ENCODE data around the gene LIF. TPM values are rescaled to one million over a fixed set of nuclear protein-coding genes. Genes with fewer than 3 reads are reported as not detected.

LIF gene
- total and polyA plus RNA-seq, 5 experiments from 2014 or later = not detected

DNA sequence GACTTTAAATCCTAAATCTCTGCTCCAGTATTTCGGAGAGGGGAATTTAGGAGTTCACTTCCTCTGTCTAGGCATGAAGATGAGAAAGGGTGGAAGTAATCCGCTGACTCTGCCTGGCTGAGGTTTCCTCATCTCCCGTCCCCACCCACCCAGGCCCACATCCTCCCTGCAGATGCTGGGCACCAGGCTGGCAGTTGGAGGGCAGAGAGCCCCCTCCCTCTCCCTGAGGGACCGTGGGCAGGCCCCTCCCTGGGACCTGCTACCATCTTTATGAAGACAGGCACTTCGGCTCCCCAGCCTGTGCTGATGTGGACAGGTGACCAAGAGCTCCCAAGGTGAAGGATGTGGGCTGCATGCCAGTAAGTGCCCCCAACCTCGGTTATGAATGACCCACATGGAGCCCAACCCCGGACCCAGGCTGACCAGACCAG, 36.1 kb upstream of the LIF start:
- Mint-ChIP-seq H3K36me3 (peaks cover 0 to 11% (median 6%) of the 10 kb centered on the region in 3 donors), H3K27ac (no peak overlapping the region), H3K4me1 (peaks cover 10 to 41% (median 39%) of the 10 kb centered on the region in 4 donors), H3K9me3 (no peaks in the 10 kb centered on the region), H3K4me3 (peak overlapping the region in 1 of 10 donors; percentile 4), H3K27me3 (no peaks in the 10 kb centered on the region)
- no peak for ATAC-seq
- POLR2A ChIA-PET = interaction anchor here (1.3 to 2.3 kb wide), 2 partner anchors 19 to 20 kb away, joined by 3 to 15 read pairs; no protein-coding TSS in a partner anchor
- no peak for DNase-seq

DNA sequence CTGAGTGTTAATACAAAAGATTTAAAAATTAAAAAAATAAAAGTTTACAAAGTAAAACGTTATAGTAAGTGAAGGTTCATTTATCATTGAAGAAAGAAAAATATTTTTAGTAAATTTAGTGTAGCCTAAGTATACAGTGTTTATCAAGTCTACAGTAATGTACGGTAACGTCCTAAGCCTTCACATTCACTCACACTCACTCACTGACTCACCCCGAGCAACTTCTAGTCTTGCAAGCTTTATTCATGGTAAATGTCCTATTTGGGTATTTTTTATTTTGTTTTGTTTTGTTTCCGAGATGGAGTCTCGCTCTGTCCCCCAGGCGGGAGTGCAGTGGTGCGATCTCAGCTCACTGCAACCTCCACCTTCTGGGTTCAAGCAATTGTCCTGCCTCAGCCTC, 33.9 kb upstream of the LIF start:
- no peak overlapping the region for H3K4me3 Mint-ChIP-seq
- peaks cover 0 to 2% (median 0%) of the 10 kb centered on the region in 5 donors for H3K27me3 Mint-ChIP-seq
- H3K27ac Mint-ChIP-seq = peak overlapping the region in 1 of 10 donors; percentile 60
- POLR2A ChIA-PET = interaction anchor here (0.9 kb wide), 1 partner anchor 16 kb away, joined by 4 read pairs; no protein-coding TSS in a partner anchor
- peaks cover 0 to 11% (median 3%) of the 10 kb centered on the region in 3 donors for H3K36me3 Mint-ChIP-seq
- no peaks in the 10 kb centered on the region for H3K9me3 Mint-ChIP-seq
- ATAC-seq (no peak), DNase-seq (no peak)
- H3K4me1 Mint-ChIP-seq = peaks cover 18 to 47% (median 45%) of the 10 kb centered on the region in 4 donors

DNA sequence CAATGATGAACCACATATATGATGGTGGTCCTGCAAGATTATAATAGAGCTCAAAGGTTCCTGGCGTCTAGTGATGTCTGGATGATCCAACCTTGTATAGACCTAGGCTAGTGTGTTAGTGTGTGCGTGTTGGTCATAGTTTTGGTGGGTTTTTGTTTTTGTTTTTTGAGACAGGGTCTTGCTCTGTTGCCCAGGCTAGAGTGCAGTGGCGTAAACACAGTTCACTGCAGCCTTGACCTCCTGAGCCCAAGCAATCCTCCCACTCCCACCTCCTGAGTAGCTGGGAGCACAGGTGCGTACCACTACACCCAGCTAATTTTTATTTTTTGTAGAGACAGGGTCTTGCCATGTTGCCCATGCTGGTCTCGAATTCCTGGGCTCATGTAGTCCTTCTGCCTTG, 33.4 kb upstream of the LIF start:
- ATAC-seq (no peak), DNase-seq (no peak)
- H3K4me3 Mint-ChIP-seq = no peak overlapping the region
- peaks cover 21 to 51% (median 49%) of the 10 kb centered on the region in 4 donors for H3K4me1 Mint-ChIP-seq
- H3K36me3 Mint-ChIP-seq = peaks cover 0 to 7% (median 3%) of the 10 kb centered on the region in 3 donors
- H3K9me3 Mint-ChIP-seq = no peaks in the 10 kb centered on the region
- peaks cover 0 to 2% (median 0%) of the 10 kb centered on the region in 5 donors for H3K27me3 Mint-ChIP-seq
- no peak overlapping the region for H3K27ac Mint-ChIP-seq
- POLR2A ChIA-PET = interaction anchor here (0.6 to 0.9 kb wide), 2 partner anchors 10 to 15 kb away, joined by 3 to 4 read pairs; no protein-coding TSS in a partner anchor

DNA sequence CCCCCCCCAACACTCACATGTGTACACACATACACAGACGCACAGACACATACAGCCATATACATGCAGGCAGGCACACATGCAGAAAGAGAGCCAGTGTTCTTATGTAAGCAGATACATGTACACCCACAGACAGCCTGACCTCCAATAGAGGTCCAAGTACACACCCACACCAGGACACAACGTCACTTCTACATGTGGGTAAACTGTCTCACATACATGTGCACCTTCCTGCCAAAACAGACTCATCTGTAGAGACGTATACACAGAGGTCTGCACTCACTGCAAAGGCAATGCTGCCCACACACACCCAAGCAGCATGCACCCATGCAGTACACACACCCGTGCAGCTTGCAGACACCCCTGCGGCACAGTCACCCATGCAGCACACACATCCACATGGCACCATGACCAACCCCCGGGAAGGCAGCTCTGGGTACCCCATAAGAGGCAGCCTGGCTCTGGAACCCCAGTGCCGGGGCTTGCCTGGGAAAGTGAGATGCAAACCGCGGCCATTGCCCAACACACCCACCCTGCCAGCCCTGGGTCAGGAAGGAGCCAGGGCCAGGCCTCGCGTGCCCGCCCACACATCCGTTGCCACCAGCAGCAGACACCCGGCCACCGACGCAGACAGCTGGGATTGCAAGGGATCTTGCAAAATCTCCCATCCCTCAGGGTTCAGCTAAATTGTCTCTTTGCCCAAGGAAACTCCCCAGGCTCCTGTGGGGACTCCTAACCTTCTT, 32.7 kb upstream of the LIF start:
- Mint-ChIP-seq H3K36me3 (peaks cover 0 to 1% (median 0%) of the 10 kb centered on the region in 3 donors), H3K9me3 (no peaks in the 10 kb centered on the region), H3K4me3 (peak overlapping the region in 1 of 10 donors; percentile 36), H3K27ac (peak overlapping the region in 3 of 10 donors; percentile 10 to 53 (median 27)), H3K27me3 (peaks cover 0 to 2% (median 0%) of the 10 kb centered on the region in 5 donors), H3K4me1 (peaks cover 24 to 57% (median 51%) of the 10 kb centered on the region in 4 donors)
- POLR2A ChIA-PET = no interaction called here
- DNase-seq (no peak), ATAC-seq (no peak)

DNA sequence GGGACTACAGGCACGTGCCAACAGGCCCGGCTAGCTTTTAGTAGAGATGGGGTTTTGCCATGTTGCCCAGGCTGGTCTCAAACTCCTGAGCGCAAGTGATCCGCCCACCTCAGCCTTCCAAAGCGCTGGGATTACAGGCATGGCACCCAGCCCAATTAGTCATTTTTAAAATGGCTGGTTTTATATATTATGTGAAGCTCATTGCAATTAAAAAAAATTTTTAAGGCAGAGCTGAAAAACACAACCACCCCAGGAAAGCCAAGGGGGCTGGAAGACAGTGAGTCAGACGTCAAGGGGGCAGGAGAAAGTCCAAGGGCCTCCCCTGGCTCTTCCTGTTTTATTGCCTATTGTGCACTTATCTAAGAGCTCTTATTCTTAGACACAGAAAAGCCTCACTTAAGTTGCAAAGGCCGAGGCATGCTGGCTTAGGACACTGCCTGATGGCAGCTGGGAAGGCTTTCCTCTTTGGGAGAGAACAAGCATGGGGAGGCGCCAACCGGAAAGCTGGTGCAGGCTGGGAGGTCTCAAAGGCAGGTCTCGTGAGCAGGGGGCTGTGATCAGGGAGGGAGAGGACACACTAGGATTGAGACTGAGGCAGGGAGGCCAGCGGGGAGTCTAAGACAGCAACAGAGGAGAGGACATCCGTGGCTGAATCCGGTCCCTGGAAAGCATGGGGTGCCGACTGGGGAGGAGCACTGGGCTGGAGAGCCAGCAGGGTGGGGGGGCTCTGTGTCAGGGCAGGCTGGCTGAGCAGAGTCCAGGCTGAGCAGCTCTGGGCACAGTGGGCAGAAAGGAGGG, 31.2 kb upstream of the LIF start:
- Mint-ChIP-seq H3K27ac (peak overlapping the region in 3 of 10 donors; percentile 34 to 81 (median 80)), H3K4me3 (no peak overlapping the region), H3K36me3 (peaks cover 0 to 2% (median 0%) of the 10 kb centered on the region in 3 donors), H3K9me3 (no peaks in the 10 kb centered on the region), H3K27me3 (peaks cover 0 to 2% (median 0%) of the 10 kb centered on the region in 5 donors), H3K4me1 (peaks cover 26 to 63% (median 58%) of the 10 kb centered on the region in 4 donors)
- DNase-seq (no peak), ATAC-seq (no peak)
- POLR2A ChIA-PET = interaction anchor here (0.7 to 1.0 kb wide), 3 partner anchors 11 to 66 kb away, joined by 3 to 5 read pairs (median 3); partner anchors contain the start of gene CASTOR1

DNA sequence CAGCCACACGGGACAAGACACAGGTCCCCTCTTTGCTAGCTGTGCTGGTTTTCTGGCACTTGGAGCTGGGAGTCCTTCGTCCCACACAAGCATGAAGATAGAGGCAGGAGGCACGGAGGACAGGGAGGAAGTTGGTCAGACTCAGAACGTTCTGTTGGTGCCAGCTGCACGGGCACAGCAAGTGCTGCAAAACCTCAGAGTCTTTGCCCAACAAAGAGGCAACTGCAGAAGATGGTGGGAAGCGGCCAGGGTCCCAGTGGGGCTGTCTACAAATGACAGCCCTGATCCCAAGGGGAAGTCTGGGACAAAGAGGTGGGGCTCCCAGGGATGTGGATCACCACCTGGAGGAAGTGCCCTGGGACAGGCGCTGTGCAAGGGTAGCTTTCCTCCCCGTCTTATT, 29.5 kb upstream of the LIF start:
- Mint-ChIP-seq H3K9me3 (no peaks in the 10 kb centered on the region), H3K27me3 (peaks cover 0 to 2% (median 0%) of the 10 kb centered on the region in 5 donors), H3K4me1 (peaks cover 30 to 64% (median 62%) of the 10 kb centered on the region in 4 donors), H3K27ac (peak overlapping the region; percentile 7 to 90 (median 82)), H3K36me3 (peaks cover 0 to 2% (median 0%) of the 10 kb centered on the region in 3 donors), H3K4me3 (peak overlapping the region; percentile 57 to 84 (median 68))
- ATAC-seq (peak; percentile 46 to 50), DNase-seq (no peak)
- POLR2A ChIA-PET = interaction anchor here (0.9 to 1.1 kb wide), 3 partner anchors 9 to 121 kb away, joined by 3 read pairs; partner anchors contain the start of gene SEC14L2

DNA sequence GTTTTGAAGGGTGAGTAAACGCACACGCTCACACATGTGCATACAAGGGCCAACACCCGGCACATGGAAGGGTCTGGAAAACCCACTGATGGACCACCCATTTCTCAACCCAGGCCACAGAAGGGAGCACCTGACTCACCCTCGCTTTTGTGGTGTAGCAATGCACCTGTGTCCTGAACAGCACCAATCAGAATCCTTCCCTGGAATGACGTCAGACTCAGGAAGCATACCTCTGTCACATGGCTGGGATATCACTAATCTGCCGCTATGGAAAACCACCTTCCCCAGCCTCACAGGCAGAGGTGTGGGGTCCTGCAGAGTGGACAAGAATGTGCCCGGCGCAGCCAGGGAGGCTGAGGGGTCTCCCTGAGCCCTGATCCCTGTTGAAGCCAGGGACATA, 29.1 kb upstream of the LIF start:
- peaks cover 31 to 64% (median 63%) of the 10 kb centered on the region in 4 donors for H3K4me1 Mint-ChIP-seq
- ATAC-seq = peak; percentile 75 to 85
- peaks cover 0 to 3% (median 0%) of the 10 kb centered on the region in 3 donors for H3K36me3 Mint-ChIP-seq
- peak overlapping the region; percentile 57 to 84 (median 68) for H3K4me3 Mint-ChIP-seq
- DNase-seq = peak in 1 of 10 donors; percentile 27
- peak overlapping the region in 9 of 10 donors; percentile 52 to 90 (median 85) for H3K27ac Mint-ChIP-seq
- POLR2A ChIA-PET = interaction anchor here (0.5 to 1.1 kb wide), 4 partner anchors 8 to 650 kb away, joined by 3 read pairs; partner anchors contain the start of genes CASTOR1 and SEC14L2
- peaks cover 0 to 2% (median 0%) of the 10 kb centered on the region in 5 donors for H3K27me3 Mint-ChIP-seq
- no peaks in the 10 kb centered on the region for H3K9me3 Mint-ChIP-seq

DNA sequence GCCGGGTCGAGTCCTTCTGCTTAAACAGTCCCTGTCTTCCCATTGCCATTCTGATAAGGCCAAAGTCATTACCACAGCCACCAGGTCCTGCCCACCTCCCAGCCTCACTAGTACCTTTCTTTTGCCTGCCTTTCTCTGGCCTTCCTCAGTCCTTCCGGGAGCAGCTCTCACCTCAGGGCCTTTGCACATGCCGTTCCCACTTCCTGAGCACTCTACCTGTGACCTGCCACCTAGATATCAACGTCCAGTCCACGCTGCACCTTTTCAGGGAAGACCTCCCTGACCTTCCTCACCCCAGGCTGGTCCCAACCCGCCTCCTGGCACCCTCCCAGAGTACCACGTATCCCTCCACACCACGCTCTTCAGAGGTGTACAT, 27.9 kb upstream of the LIF start:
- Mint-ChIP-seq H3K9me3 (no peaks in the 10 kb centered on the region), H3K27ac (peak overlapping the region in 9 of 10 donors; percentile 19 to 91 (median 64)), H3K36me3 (peaks cover 0 to 9% (median 0%) of the 10 kb centered on the region in 3 donors), H3K27me3 (peaks cover 0 to 2% (median 0%) of the 10 kb centered on the region in 5 donors), H3K4me1 (peaks cover 29 to 65% (median 59%) of the 10 kb centered on the region in 4 donors), H3K4me3 (no peak overlapping the region)
- POLR2A ChIA-PET = interaction anchor here (0.6 to 1.1 kb wide), 2 partner anchors 15 to 19 kb away, joined by 3 read pairs; partner anchors contain the start of gene CASTOR1
- DNase-seq = no peak
- ATAC-seq = no peak

DNA sequence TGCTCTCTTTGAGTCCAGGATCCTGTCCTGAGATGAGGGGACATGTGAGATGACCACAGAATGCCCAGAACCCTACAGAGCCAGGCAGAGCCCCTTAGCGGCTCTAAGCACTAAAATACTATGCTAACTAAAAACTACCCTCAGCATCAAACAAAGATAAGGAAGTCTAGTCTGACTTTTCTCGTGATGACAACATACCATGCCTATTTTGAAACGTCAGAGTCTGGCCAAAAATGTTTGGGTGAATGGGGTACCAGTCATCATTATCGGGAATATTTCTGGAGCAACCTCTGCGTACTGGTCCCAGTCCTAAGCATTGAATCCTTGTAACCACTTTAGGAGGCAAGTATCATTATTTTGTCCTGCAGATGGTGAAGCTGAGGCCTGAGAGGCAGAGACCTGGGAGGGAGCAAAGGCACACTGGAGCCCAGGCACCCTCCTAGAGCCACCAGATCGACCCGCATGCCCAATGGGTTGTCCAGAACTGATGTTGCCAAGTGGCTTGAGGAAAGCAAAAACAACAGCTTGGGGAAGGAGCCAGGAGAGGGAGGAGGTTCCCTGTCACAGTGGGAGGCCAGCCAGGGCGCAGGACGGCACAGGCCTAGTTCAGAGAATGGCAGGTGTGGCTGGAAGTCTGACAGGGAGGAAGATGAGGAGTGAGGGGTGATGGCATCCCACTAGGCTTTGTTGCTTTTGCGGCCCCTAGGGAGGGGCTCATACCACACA, 27.3 kb upstream of the LIF start:
- peak overlapping the region in 2 of 10 donors; percentile 23 to 59 for H3K4me3 Mint-ChIP-seq
- ATAC-seq = no peak

DNA sequence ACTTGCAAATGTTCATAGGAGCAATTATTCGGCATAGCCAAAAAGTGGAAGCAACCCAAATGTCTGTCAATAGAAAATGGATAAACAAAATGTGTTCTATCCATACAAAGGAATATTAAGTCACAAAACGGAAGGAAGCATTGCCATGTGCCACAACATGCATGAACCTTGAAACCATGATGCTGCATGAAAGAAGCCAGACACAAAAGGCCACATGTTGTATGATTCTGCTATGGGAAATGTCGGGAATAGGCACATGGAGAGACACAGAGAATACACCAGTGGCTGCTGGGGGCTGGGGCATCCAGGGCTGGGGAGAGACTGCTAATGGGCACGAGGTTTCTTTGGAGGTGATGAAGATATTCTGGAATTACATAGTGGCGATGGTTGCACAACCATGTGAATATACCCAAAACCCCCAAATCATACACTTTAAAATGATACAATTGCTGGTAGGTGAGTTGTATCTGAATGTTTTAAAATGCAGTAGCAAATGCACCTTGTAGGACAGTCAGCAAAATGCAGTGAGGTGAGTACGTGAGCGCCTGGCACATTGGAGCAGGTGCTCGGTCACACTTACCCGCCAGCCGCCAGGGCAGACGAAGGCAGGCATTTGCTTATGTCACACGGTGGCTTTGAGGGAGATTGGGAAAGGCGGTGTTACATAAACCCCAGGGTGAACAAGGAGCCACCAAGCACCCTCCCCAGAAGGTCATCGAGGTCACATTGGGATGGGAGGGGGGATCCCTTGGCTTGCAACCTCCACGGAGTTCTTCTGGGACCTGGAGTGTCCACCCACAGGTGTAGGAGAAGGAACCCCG, 26.4 kb upstream of the LIF start:
- Mint-ChIP-seq H3K9me3 (no peaks in the 10 kb centered on the region), H3K4me1 (peaks cover 31 to 65% (median 59%) of the 10 kb centered on the region in 4 donors), H3K27ac (peak overlapping the region; percentile 53 to 88 (median 71)), H3K36me3 (peaks cover 0 to 12% (median 0%) of the 10 kb centered on the region in 3 donors), H3K4me3 (no peak overlapping the region), H3K27me3 (peaks cover 0 to 2% (median 0%) of the 10 kb centered on the region in 5 donors)
- DNase-seq (no peak), ATAC-seq (no peak)
- POLR2A ChIA-PET = interaction anchor here (0.9 kb wide), 1 partner anchor 23 kb away, joined by 3 read pairs; no protein-coding TSS in a partner anchor

More for the DNA sequence above, 27.3 kb upstream of the LIF start:
- POLR2A ChIA-PET = interaction anchor here (0.6 kb wide), 1 partner anchor 18 kb away, joined by 3 read pairs; no protein-coding TSS in a partner anchor
- H3K4me1 Mint-ChIP-seq = peaks cover 28 to 63% (median 57%) of the 10 kb centered on the region in 4 donors
- peaks cover 0 to 2% (median 0%) of the 10 kb centered on the region in 5 donors for H3K27me3 Mint-ChIP-seq
- no peaks in the 10 kb centered on the region for H3K9me3 Mint-ChIP-seq
- H3K27ac Mint-ChIP-seq = peak overlapping the region; percentile 20 to 91 (median 80)
- peaks cover 0 to 10% (median 0%) of the 10 kb centered on the region in 3 donors for H3K36me3 Mint-ChIP-seq
- no peak for DNase-seq

DNA sequence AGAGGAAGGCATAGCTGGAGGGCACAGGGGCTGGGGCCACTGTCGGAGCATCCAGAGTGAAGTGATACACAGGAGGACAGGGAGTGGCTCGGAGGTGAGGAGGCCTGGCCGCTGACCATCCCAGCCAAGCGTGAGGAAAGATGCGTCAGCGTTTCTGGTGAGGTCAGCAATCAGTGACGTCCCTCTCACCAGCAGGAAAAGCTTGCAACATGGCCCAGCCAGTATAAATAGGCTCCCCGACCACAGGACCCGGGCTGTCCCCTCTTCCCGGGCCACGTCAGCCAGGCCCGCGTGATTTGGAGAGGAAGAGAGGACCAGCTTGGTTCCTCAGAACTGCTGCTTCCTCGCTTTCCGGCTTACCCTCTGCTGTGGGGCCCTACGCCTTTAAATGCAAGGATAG, 24.3 kb upstream of the LIF start:
- Mint-ChIP-seq H3K27me3 (no peaks in the 10 kb centered on the region), H3K4me3 (peak overlapping the region in 1 of 10 donors; percentile 30), H3K9me3 (no peaks in the 10 kb centered on the region), H3K4me1 (peaks cover 30 to 65% (median 61%) of the 10 kb centered on the region in 4 donors), H3K27ac (peak overlapping the region in 7 of 10 donors; percentile 1 to 94 (median 72)), H3K36me3 (peaks cover 0 to 12% (median 0%) of the 10 kb centered on the region in 3 donors)
- POLR2A ChIA-PET = interaction anchor here (0.7 kb wide), 1 partner anchor 229 kb away, joined by 3 read pairs; no protein-coding TSS in a partner anchor
- DNase-seq = no peak
- no peak for ATAC-seq
